ENCODE results near the gene LITAF.

LITAF gene

DNA sequence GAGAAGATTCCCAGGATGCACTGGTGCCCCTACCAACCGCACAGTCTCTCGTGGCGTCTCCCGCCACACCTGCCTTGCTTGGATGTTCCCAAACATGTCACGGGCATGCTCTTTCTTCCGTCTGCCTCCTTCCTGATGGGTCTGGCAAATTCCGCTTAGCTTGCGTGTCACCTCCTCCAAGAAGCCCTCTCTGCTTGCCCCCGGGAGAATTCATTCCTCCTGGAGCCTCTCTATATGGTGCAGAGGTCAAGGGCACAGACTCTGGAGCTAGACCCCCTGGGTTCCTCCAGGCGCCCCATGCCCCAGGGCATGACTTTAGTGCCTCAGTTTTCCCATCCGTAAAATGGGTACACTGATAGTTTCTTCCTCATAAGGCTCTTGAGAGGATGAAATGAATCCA, 21.1 kb downstream of the LITAF start:
- Histone ChIP-seq H2AFZ (ENCODE audit: low read length) (no peak overlapping the region), H3K27me3 (ENCODE audit: insufficient read depth, low read length, poor library complexity, severe bottlenecking) (no peaks in the 10 kb centered on the region), H3K4me3 (ENCODE audit: low read length, poor library complexity, severe bottlenecking) (no peak overlapping the region), H3K36me3 (ENCODE audit: insufficient read depth, low read length) (no peaks in the 10 kb centered on the region), H3K79me2 (ENCODE audit: insufficient read depth, low read length) (peaks cover 6% of the 10 kb centered on the region; the same call in 1 of the 2 replicates), H3K9me2 (replicated peaks; ENCODE audit: low read depth, low read length) (no peaks in the 10 kb centered on the region), H4K20me1 (ENCODE audit: insufficient read depth, low read length, poor library complexity, severe bottlenecking) (no peaks in the 10 kb centered on the region), H3K9ac (ENCODE audit: low read depth, low read length, poor library complexity, severe bottlenecking) (no peak overlapping the region), H3K4me1 (ENCODE audit: insufficient read depth, low read length, poor library complexity, severe bottlenecking) (no peaks in the 10 kb centered on the region), H3K9me3 (ENCODE audit: insufficient read depth, low read depth, low read length) (no peaks in the 10 kb centered on the region), H3F3A (ENCODE audit: low read depth) (no peaks in the 10 kb centered on the region), H3K4me2 (ENCODE audit: low read depth, low read length, poor library complexity, severe bottlenecking) (no peak overlapping the region)
- TF ChIP-seq, protein P1, sequence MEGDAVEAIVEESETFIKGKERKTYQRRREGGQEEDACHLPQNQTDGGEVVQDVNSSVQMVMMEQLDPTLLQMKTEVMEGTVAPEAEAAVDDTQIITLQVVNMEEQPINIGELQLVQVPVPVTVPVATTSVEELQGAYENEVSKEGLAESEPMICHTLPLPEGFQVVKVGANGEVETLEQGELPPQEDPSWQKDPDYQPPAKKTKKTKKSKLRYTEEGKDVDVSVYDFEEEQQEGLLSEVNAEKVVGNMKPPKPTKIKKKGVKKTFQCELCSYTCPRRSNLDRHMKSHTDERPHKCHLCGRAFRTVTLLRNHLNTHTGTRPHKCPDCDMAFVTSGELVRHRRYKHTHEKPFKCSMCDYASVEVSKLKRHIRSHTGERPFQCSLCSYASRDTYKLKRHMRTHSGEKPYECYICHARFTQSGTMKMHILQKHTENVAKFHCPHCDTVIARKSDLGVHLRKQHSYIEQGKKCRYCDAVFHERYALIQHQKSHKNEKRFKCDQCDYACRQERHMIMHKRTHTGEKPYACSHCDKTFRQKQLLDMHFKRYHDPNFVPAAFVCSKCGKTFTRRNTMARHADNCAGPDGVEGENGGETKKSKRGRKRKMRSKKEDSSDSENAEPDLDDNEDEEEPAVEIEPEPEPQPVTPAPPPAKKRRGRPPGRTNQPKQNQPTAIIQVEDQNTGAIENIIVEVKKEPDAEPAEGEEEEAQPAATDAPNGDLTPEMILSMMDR (conservative IDR thresholded peaks at IDR 0.05; ENCODE audit: low read length), result no peak
- TF ChIP-seq EZH2phosphoT487 (IDR thresholded peaks at IDR 0.05; ENCODE audit: borderline replicate concordance), result no peak

DNA sequence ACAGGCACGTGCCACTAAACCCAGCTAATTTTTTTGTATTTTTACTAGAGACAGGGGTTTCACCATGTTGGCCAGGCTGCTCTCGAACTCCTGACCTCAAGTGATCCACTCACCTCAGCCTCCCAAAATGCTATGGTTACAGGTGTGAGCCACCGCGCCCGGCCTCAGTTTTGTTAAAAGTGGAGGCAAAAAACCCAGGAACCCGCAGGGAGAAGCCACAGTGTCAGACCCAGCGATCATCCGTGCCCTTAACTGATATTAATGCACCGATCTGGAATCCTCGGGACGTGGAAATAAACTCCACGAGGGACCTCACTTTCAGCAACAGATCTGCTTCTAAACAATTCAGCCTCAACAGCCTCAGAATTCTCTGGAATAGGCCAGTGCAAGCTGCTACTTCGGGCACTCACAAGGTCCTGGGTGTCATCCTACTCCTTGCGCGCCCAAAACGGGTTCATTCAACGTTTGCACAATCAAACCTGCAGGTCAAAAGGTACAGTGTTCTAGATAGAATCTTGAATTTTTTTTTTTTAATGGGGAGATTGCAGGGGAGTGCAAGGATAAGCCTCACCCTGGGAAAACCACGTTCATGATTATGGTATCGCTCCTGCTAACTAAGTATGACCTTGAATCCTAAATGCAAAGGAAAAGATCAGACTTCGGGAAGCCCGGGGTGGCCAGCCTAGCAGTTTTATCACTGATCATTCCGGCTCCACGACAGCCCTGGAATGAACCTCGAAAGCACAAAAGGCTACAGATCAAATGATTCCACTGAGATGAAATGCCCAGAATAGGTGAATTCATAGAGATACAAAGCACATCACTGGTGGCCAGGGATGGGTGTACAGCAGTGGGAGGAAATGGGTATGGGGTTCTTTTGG, 22.4 kb downstream of the LITAF start:
- Histone ChIP-seq H3K9ac (ENCODE audit: low read depth, low read length, poor library complexity, severe bottlenecking) (no peak overlapping the region), H2AFZ (ENCODE audit: low read length) (no peak overlapping the region), H4K20me1 (ENCODE audit: insufficient read depth, low read length, poor library complexity, severe bottlenecking) (no peaks in the 10 kb centered on the region), H3K4me2 (ENCODE audit: low read depth, low read length, poor library complexity, severe bottlenecking) (no peak overlapping the region), H3F3A (ENCODE audit: low read depth) (no peaks in the 10 kb centered on the region), H3K27me3 (ENCODE audit: insufficient read depth, low read length, poor library complexity, severe bottlenecking) (no peaks in the 10 kb centered on the region), H3K9me3 (ENCODE audit: insufficient read depth, low read depth, low read length) (no peaks in the 10 kb centered on the region), H3K9me2 (replicated peaks; ENCODE audit: low read depth, low read length) (no peaks in the 10 kb centered on the region), H3K4me1 (ENCODE audit: insufficient read depth, low read length, poor library complexity, severe bottlenecking) (no peaks in the 10 kb centered on the region), H3K36me3 (ENCODE audit: insufficient read depth, low read length) (no peaks in the 10 kb centered on the region), H3K4me3 (ENCODE audit: low read length, poor library complexity, severe bottlenecking) (no peak overlapping the region), H3K79me2 (ENCODE audit: insufficient read depth, low read length) (peaks cover 3% of the 10 kb centered on the region; the same call in 1 of the 2 replicates)
- no peak for TF ChIP-seq EZH2phosphoT487 (IDR thresholded peaks at IDR 0.05; ENCODE audit: borderline replicate concordance)
- TF ChIP-seq, protein P1 (conservative IDR thresholded peaks at IDR 0.05; ENCODE audit: low read length), result no peak

DNA sequence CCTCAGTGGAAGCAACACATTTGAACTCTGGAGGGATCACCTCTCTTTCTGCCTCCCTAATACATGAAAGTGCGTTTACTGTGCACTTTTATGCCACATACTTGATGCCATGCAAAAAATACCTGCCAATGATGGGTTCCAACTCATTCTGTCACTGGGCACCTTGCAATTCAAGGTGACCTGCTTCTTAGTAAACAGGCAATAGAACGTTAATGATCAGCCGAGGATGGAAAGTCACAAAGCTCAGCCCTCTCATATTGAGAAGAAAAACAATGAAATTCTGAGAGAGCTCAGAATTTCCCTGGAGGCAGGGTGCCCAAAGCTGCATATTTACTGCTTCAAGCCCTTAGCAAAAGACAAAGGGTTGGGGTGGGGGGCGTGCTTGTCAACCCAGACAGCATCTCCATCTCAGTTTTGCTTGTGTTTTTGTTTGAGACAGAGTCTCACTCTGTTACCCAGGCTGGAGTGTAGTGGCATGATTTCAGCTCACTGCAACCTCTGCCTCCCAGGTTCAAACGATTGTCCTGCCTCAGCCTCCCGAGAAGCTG, 23.2 kb downstream of the LITAF start:
- Histone ChIP-seq H3K9me3 (ENCODE audit: insufficient read depth, low read depth, low read length) (no peaks in the 10 kb centered on the region), H3K27me3 (ENCODE audit: insufficient read depth, low read length, poor library complexity, severe bottlenecking) (no peaks in the 10 kb centered on the region), H2AFZ (ENCODE audit: low read length) (no peak overlapping the region), H3K9ac (ENCODE audit: low read depth, low read length, poor library complexity, severe bottlenecking) (no peak overlapping the region), H3K4me3 (ENCODE audit: low read length, poor library complexity, severe bottlenecking) (no peak overlapping the region), H3K36me3 (ENCODE audit: insufficient read depth, low read length) (no peaks in the 10 kb centered on the region), H3K4me2 (ENCODE audit: low read depth, low read length, poor library complexity, severe bottlenecking) (no peak overlapping the region), H4K20me1 (ENCODE audit: insufficient read depth, low read length, poor library complexity, severe bottlenecking) (no peaks in the 10 kb centered on the region), H3K79me2 (ENCODE audit: insufficient read depth, low read length) (peaks cover 3% of the 10 kb centered on the region; the same call in 1 of the 2 replicates), H3F3A (ENCODE audit: low read depth) (no peaks in the 10 kb centered on the region), H3K4me1 (ENCODE audit: insufficient read depth, low read length, poor library complexity, severe bottlenecking) (no peaks in the 10 kb centered on the region), H3K9me2 (replicated peaks; ENCODE audit: low read depth, low read length) (no peaks in the 10 kb centered on the region)
- TF ChIP-seq, protein P1 (conservative IDR thresholded peaks at IDR 0.05; ENCODE audit: low read length), result no peak
- no peak for TF ChIP-seq EZH2phosphoT487 (IDR thresholded peaks at IDR 0.05; ENCODE audit: borderline replicate concordance)

Data from Loucy (cell line).